RPMI8226 (cell line): ENCODE measurements around the gene ADAP1.

Source experiments
- DNase-seq: peaks from one replicate; pipeline ENCODE4 v3.0.0-alpha.2; 2015

The ADAP1 gene

GRCh38 chr7:919924-920341 is 34.5 kb downstream of the ADAP1 start:
- no peak for DNase-seq

- DNase-seq: no peak
Measured at GRCh38 chr7:919114-919442, 35.4 kb downstream of the ADAP1 start.

- DNase-seq: no peak
Measured at GRCh38 chr7:918441-919113, 35.9 kb downstream of the ADAP1 start.

GRCh38 chr7:918118-918425 is 36.4 kb downstream of the ADAP1 start:
- no peak for DNase-seq

GRCh38 chr7:917255-918117 is 37.0 kb downstream of the ADAP1 start:
- DNase-seq: no peak

- DNase-seq: peak; percentile 53
Measured at GRCh38 chr7:916291-916941, 38.1 kb downstream of the ADAP1 start.

GRCh38 chr7:915291-916218 is 38.9 kb downstream of the ADAP1 start:
- DNase-seq: no peak

GRCh38 chr7:914521-915194 is 39.8 kb downstream of the ADAP1 start:
- DNase-seq: no peak

- peak; percentile 48 for DNase-seq
Measured at GRCh38 chr7:913736-914520, 40.6 kb downstream of the ADAP1 start.

- no peak for DNase-seq
Measured at GRCh38 chr7:911791-912480, 42.5 kb downstream of the ADAP1 start.

GRCh38 chr7:910931-911431 is 43.5 kb downstream of the ADAP1 start:
- no peak for DNase-seq

GRCh38 chr7:910441-910861 is 44.0 kb downstream of the ADAP1 start:
- DNase-seq: no peak

- DNase-seq: peak; percentile 55
Measured at GRCh38 chr7:909358-910329, 44.8 kb downstream of the ADAP1 start.

- DNase-seq: peak; percentile 75
Measured at GRCh38 chr7:908591-909357, 45.7 kb downstream of the ADAP1 start.

- no peak for DNase-seq
Measured at GRCh38 chr7:908159-908581, 46.3 kb downstream of the ADAP1 start.

- no peak for DNase-seq
Measured at GRCh38 chr7:907158-907980, 47.1 kb downstream of the ADAP1 start.

GRCh38 chr7:906776-907157 is 47.7 kb downstream of the ADAP1 start:
- no peak for DNase-seq

GRCh38 chr7:904847-905246 is 49.6 kb downstream of the ADAP1 start:
- DNase-seq: no peak
